DMS79 treated with DMSO at 0.1 percent for 48 hours (cell line): ENCODE data around the gene CFAP73.
"Not testable (repeated sequence)": the region's sequence is repeated elsewhere in the genome, so short reads cannot be mapped to it uniquely, and the experiment has no call there.

Source experiments
- DNase-seq: peaks from one replicate; lab custom pipeline; 2025; lab: John Stamatoyannopoulos, UW

CFAP73 gene

DNA sequence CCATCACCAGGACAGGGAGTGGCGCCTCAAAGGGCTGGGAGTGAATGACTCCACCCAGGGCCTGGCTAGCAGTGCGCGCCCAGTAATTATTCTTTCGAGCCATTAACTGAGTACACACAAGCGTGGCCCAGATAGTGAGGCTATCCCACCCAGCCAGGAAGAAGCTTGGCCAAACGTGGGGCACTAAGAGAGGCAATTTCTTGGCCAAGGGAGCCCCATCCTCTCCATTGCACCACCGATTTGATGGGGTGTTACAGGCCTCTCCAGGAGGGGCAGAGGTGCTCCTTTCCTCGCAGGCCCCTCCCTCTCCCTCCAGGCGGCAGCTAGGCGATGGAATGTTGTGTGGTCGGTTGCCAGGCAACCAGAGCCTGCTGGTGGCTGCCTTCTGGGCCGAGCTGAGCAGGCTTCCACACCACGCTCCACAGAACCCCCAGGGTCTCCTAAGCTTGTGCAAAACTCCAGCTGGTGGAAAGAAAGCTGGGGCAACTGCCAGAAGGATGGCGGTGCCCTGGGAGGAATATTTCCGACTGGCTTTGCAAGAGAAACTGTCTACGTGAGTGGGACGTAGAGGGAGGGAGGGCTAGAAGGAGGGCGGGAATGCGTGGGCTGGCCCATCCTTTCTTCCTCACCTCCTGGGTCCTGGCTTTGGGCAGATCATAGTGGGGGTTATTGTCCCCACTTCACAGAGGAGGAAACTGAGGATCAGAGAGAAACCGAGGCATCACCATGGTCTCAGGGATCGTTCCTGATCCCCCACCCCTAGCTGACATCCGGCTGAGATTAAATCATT, at the start of gene CFAP73:
Gene CFAP73 (plus strand): TSS at position 364 of the 790 bp plus-strand sequence. CDS start 134 bp downstream, at position 498.
- peak; percentile 62 for DNase-seq

DNA sequence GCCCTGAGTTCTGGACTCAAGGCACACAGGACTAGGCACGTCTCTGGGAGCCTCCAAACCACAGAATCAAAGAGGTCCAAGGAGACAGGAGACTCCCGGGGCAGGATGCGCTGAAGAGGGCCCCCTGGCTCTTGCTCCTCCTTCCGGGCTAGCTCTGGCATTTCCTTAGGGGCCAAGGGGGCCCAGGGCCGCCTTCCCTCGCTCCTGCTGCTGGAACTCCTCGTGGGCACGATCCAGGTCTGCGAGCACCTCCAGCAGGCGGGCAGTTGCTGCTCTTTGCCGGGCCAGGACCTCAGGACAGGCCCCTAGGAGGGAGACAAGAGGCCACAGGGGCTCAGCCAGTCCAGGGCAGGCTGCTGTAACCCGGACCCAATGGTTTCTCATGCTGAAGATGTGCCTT, 49.8 kb upstream of the CFAP73 start:
- DNase-seq, result no peak

DNA sequence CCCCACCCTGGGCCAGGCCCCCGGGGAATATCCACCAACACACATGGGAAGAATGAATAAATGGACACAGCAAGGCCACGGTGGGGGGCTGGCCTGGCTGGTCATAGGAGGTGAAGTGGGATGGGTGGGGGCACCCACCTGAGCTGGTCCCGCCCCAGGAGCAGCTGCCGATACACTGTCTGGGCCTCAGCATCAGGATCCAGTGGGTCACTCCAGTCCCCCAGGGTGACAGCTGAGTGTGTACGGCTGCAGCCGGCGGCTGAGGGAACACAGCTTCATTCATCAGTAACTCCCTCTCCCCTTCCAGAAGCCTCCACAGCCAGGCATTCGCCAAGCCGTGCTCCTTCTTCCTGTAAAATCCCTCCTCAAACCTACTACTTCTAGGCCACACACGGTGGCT, 47.8 kb upstream of the CFAP73 start:
- no peak for DNase-seq

DNA sequence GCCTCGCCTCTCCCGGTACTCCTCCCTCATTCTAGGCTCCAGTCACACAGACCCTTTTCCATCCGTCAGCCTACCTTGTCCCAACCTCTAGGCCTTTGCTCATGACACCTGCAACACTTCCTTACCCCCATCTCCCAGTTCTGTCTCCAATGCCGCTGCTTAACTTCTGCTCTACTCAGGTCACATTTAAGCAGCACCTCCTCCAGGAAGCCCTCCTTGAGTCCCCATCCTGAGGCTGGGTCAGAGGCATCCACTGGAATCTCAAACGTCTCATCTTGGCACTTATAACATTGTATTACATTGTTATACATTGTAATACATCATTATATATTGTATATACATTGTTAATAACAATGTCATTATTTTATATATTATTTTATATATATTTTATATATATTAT, 46.7 kb upstream of the CFAP73 start:
- DNase-seq, result no peak

DNA sequence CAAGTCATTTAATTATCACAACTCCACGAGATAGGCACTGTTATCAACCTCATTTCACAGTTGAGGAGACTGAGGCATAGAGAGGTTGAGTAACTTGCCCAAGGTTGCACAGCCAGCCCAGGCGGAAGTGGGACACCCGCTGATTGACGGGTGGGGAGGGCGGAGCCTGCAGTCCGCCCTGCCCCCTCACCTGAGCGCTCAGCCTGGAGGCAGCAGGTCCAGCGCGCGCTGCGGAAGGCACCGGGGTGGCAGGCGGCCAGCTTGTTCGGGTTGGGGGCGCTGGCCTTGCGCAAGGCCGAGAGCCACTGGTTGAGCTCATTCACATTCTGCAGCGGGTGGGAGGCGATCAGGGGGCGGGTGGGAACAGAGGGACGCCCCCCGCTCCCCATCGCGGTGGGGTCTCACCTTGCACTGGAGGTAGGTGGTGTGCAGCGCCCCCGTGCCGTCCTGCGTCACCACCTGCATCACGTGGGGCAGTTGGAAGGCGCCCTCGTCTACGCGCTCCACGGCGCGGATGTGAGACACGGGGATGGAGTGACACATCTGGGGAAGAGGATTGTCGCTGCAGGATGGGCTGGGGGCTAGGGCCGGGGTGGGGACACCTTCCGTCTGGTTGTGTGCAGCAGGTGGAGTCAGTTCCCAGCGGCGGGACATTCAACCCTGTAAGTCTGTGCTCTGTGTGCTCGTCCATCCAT, 45.6 kb upstream of the CFAP73 start:
- no peak for DNase-seq

DNA sequence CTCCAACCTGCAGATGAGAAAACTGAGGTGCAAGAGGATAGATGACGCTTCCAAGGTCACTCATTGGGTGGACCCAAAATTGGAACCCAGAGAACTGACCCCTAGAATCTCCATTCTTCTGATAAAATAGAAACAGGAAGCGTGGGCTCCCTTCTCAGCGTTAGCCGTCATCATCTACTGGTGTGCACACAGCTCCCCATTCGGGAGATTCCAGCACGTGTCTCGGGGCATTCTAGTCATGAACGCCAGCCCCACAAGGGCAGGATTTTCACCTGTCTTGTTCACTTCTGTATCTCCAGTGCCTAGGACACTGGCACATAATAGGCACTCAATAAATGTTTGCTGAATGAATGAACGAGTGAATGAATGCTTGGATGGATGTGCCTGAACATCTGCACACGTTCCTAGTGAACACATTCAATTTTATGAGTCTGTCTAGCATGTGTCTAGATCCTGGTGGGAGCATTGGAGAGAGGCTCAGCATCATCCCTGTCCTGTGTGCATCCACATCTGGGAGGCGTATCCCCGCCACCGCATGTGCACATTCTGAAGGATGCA, 44.5 kb upstream of the CFAP73 start:
- no peak for DNase-seq

DNA sequence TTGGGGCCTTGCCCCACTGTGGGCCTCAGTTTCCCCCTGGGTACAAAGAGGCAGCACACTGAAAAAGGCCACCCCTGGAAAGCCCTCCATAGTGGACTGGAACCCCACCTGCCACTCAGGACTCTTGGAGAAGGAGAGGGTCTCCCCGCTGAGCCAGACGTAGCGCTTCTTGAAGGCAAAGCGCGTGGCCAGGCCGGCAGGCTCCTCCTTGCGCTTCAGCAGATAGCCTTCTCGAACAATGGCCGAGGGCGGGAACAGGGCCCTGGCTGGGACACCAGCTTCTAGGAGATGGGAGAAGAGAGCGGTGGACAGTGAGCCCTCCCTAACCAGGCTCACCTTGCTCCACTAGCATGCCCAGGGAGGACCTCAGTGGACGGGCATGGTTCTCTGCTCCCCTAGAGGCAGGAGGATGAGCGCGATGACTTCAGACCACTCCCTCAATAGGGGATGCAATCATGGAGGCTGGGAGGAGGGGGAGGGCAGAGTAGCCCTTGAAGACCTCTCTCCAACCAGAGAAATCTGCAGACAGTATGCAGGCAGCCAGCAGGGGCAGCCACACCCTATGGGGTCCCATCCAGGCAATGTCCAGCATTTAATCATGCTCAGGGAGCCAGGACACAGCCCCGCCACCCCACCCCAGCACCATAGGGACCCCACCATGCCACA, 43.8 kb upstream of the CFAP73 start:
- no peak for DNase-seq

DNA sequence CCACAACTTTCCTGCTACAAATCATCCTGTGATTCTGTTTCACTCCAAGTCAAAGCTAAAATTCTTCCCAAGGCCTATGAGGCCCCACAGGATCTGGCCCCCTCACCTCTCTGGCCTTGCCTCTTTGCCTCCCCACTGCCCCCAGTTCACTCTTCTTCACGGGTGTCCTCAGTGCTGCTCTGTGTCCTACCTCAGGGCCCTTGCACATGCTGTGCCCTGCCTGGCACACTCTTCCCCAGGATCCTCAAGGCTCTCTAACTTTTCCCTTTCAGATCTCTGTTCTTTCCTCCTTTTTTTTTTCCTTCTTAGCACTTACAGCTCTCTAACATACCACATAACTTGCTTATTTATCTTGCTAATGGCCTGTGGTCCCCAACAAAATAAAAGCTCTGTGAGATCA, 43.2 kb upstream of the CFAP73 start:
- DNase-seq, result no peak

DNA sequence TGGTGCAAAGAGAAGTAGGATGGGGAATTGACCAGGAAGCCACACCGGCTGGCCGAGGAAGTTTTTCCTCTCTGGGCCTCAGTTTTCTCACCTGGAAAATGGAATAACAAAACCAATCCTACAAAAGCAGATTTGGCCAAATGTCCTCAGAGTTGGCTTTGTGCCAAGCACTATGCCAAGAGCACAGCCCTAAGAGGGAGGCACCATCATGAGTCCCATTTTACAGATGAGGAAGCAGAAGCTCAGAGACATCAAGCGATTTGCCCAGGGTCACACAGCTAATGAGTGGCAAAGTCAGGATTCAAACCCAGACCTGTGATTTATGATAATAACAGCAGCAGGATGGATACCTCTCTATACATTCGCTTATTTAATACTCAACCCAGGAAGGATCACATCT, 41.2 kb upstream of the CFAP73 start:
- DNase-seq, result no peak

DNA sequence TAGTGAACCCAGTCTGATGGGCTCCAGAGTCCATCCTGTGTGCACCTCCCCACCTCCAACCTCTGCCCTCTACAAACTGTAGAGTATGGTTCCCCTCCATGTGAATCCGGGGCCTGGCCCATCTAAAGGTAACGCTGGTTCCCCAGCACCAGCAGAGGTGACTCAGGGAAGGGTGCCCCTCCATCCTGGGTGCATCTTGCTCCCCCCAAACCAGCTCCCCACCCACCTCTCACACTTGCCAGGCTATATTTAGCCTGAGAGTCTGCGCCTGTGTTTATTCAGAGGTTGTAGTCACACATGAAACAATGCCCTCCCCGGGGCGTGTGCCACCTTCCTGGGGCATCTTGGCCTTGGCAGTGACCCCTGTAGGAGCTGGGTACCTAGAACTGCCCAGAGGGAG, 40.2 kb upstream of the CFAP73 start:
- DNase-seq, result no peak

DNA sequence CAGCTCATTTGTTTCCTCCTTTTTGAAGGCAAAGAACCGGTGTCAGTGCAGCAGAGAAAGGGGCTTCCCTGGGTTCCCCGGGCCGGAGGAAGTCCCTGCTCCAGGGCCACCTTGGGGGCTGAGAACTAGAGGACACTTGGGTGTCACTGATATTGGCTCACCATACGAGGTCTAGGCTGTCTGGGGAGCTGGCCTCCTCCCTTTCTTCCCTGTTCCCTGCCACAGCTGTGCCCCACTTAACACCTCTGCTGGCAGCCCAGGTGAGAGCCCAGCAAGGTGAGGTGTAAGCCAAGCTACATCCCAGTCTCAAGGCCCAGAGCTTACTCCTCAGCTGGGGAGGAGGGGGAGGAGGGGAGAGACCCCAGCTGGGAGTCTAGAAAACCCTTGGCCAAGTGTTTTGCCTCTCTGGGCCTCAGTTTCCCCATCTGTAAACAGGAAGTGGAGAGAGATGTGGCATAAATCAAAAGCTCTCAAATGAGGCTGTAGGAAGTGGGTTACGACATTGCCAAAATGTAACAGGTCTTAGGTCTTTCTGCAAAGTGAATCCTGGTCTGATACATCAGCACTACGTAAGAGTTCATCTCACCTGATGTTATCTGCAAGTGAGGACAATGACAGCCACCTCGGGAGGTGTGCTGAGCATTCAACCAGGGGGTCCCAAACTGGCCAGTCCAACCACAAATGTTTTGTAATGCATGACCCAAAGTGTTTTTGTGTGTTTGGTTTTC, 39.5 kb upstream of the CFAP73 start:
- DNase-seq, result no peak

DNA sequence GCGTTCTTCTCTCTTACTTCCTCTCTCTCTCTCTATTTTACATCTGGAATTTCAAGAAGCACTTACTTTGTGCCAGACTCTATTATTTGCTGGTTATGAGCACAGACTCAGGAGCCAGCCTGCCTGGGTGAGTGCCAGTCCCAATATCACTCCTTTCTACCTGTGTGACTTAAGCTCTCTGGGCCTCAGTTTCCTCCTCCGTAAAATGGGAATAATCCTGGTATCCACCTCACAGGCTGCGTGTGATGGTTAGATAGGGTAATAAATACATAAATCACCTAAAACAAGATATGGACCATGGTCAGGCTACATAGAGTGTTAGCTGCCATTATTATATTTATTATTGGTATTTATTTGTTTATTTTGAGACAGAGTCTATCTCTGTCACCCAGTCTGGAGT, 38.3 kb upstream of the CFAP73 start:
- DNase-seq, result no peak

DNA sequence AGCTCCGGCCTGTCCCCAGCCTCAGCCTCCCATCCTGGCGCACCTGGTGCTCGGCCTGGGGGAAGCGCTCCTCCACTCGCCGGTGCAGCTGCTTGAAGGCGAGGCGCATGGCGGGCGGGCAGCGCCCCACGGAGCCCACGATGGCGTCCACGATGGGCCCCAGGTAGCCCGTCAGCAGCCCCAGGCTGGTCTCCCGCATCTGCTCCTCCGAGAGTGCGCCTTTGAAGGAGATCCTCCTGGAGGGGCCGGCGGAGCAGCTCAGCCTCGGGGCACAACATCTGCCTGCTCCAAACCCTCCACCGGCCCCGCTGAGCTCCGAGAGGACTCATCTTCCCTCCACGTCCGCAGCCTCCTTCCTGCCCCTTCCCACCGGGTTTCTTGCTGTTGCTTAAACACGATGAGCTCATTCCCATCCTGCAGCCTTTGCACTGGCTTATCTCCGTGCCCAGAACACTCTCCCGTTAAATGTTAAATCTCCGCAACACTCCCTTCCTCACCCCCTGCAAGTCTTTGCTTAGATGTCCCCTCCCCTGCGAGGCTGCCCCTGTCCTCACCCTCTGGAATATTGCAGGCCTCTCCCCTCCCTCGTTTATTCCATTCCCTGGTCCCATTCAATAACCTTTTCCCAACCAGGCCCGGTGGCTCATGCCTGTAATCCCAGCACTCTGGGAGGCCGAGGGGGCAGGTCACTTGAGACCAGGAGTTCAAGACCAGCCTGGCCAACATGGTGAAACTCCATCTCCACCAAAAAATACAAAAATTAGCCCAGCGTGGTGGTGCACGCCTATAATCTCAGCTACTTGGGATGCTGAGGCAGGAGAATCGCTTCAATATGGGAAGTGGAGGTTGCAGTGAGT, 37.3 kb upstream of the CFAP73 start:
- DNase-seq, result no peak

DNA sequence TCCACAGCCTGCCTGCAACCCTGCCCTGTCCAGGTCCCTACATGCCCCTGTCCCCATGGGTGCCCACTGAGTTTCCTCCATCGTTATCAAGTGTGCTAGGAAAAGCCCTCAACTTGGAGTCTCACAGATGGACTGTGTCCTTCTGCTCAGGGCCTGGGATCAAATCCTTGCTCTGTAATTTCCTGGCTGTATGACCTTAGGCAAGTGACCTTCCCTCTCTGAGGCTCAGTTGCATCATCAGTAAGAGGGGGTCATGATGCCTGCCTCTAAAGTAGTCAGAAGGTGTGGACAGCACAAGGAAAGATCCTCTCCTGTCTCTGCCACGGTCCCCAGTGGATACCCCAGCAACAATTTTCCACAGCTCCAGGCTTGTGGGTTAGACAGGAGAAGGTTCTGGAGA, 36.1 kb upstream of the CFAP73 start:
- DNase-seq, result no peak

DNA sequence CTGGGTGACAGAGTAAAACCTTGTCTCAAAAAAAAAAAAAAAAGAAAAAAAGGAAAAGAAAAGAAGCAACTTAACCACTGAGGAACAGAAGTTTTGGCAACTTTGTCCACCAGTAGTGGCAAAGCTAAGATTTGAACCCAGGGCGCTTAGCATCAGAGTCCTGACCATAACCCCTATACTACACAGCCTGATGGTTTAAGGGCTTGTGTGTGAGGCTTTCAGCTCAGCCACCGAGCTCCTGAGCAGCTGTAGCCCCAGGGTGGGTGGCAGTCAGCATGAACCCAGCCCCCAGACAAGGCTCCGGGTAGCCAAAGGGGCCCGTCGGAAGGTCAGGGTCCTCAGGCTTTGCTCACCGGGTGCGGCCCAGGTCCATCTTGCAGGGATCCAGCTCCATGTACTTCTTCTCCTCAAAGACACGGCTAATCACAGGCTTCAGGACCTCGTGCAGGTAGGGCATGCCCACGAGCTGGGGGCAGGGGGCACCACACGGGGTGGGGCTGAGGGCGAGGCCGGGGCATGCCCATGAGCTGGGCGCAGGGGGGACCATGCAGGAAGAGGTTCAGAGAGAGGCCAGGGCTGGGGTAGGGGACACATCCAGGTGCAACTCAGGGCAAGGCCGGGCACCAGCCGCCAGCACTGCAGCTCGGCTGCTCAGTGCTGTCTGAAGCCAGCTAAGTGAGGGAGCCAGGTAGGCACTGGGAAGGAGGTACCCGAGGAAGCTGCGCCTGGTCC, 34.9 kb upstream of the CFAP73 start:
- DNase-seq, result no peak

DNA sequence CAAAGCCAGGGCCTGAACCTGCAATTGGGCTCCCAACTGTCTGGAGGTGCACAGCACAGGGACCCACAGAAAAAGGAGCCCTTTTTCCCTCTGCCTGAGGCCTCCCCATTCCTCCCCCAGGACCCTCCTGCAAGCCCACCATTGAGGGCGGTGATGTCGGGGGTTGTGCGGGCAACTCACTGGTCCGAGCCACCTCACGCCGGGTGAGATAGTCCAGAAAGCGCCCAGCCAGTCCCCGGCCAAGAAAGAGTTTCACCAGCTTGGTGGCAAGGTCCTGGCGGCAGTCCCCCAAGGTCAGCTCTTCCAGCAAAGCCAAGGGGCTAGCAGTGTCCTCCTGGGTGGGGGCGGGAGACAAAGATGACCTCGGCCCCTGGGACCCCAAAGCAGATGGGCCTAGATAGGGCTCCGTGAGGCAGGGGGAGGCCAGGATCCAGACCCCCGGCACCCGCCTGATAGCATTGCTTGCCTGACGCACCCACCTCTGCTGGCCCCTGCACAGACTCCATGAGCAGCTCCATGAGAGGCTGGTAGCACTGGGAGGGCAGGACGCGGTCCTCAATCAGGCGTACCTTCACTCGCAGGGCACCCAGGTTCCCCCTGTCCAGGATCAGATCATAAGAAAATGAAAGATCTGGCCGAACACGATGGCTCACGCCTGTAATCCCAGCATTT, 33.9 kb upstream of the CFAP73 start:
- no peak for DNase-seq

DNA sequence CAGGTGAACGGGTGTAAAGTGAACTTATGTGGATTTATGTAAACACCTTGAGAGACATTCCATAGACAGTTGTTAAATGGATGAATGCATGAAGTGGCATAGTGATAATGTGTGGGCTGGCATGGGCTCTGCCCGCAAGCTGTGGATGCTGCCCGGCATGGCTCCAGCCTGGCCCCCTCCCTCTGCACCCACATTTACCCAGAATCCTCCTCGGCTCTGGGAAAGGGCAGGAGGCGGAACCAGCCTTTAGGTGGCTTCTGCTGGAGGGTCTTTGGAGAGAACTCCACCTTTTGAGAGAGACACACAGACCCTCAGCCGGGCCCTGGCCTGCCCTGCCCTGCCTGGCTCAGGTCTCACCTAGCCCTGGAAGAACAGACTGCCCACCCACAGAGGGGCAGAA, 32.6 kb upstream of the CFAP73 start:
- peak; percentile 98 for DNase-seq

DNA sequence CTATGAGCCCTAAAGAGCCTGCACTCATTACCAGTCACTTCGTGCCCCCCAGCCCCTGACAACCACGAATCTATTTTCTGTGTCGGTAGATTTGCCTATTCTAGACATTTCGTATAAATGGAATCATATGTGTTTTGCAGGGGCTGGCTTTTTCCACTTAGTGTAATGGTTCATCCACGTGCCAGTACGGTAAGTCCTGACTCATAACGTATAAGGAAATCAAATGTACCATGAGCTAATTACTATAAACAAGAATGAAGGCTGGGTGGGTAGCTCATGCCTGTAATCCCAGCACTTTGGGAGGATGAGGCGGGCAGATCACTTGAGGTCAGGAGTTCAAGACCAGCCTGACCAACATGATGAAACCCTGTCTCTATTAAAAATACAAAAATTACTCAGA, 31.8 kb upstream of the CFAP73 start:
- DNase-seq, result not testable (repeated sequence)

DNA sequence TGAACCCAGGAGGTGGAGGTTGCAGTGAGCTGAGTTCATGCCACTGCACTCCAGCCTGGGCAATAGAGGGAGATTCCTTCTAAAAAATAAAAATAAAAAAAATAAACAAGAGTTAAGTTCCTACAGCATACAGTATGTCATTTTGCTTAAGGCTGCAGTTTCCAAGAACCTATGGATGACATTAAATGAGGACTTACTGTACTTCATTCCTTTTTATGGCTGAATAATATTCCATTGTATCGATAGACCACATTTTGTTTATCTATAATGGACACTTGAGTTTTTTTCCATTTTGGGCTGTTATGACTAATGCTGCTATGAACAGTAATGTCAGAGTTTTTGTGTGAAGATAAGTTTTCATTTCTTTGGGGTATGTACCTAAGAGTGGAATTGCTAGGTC, 31.4 kb upstream of the CFAP73 start:
- DNase-seq, result no peak
